HepG2 (cell line): ENCODE results near the gene SPECC1L. TPM values are rescaled to one million over a fixed set of nuclear protein-coding genes. Genes with fewer than 3 reads are reported as not detected.
A peak's percentile ranks its signal among the peaks of the same experiment; 100 is the strongest.

Experiments used
- ATAC-seq: fragments of 200-7000 bp; cut with Tn5 transposase; 3 replicates; pipeline ENCODE4 v1.9.1; 2020; ENCODE audit warnings: mild to moderate bottlenecking, moderate library complexity
- BruUV-seq: library from RNA; stranded (reverse); fragments of 400-500 nt; replicated peaks from 2 replicates; lab custom pipeline; 2021; lab: Mats Ljungman, UMichigan
- CTCF ChIA-PET: fragments of 300-600 bp; formaldehyde crosslinking; extraction: SDS; loops from one replicate; lab custom pipeline; 2021; ENCODE audit warnings: low total read pairs, inconsistent platforms, low intra/inter-chr PET ratio; lab: Yijun Ruan, JAX
- POLR2A ChIA-PET: fragments of 350-600 bp; sonication (Branson Sonifier 250); formaldehyde crosslinking; loops from one replicate; lab custom pipeline; 2020; ENCODE audit warnings: antibody characterized with exemption, inconsistent platforms; lab: Yijun Ruan, JAX
- DNase-seq: peaks from one replicate; pipeline ENCODE4 v3.0.0-alpha.2; 2015; ENCODE audit warnings: low spot score
- FAIRE-seq: peaks from 3 replicates; lab custom pipeline; 2011; peaks lifted over from hg19 to GRCh38; lab: Jason Lieb, UNC
- H2AFZ ChIP-seq: one replicate; pipeline ENCODE4 v1.6.1; 2011; ENCODE audit warnings: low read length, inconsistent platforms
- H3K27ac ChIP-seq: fragments of 300-600 bp; 3 replicates; pipeline ENCODE4 v1.8.0; 2011; ENCODE audit warnings: mixed run types, mild to moderate bottlenecking, mixed read lengths, low read length, inconsistent platforms; ENCODE audit not compliant: insufficient read depth; ENCODE audit errors: extremely low read length
- H3K27me3 ChIP-seq, 2 experiments: fragments of 200-600 bp in 1 of 2; 2 replicates in 1 of 2; 3 replicates in 1 of 2; pipeline versions ENCODE4 v1.6.0 to v1.8.0; 2011; ENCODE audit warnings: low read length in 2 of 2, mild to moderate bottlenecking in 2 of 2, moderate library complexity in 2 of 2, inconsistent platforms in 1 of 2; ENCODE audit not compliant: insufficient read depth in 2 of 2, control insufficient read depth in 1 of 2
- H3K36me3 ChIP-seq, 2 experiments: fragments of 200-600 bp in 1 of 2; replicated peaks in 1 of 2; 2 replicates in 1 of 2; 3 replicates in 1 of 2; pipeline versions ENCODE4 v1.5.1 to v1.8.0; 2011; ENCODE audit warnings: low read length in 2 of 2, inconsistent platforms in 1 of 2; ENCODE audit not compliant: insufficient read depth in 2 of 2, control insufficient read depth in 1 of 2
- H3K4me1 ChIP-seq: 2 replicates; pipeline ENCODE4 v1.5.1; 2012; ENCODE audit warnings: low read length, inconsistent platforms; ENCODE audit not compliant: insufficient read depth
- H3K4me2 ChIP-seq: 2 replicates; pipeline ENCODE4 v1.6.0; 2011; ENCODE audit warnings: low read depth, low read length, inconsistent platforms
- H3K4me3 ChIP-seq, 3 experiments: fragments of 200-600 bp in 1 of 3; sonication (generic), shearing (Covaris generic) in 1 of 3; replicated peaks in 1 of 3; 2 replicates each; pipeline ENCODE4 v1.5.1; 2011 to 2016; ENCODE audit warnings: low read length in 3 of 3, inconsistent platforms in 2 of 3, low read depth in 2 of 3, mild to moderate bottlenecking in 2 of 3, control low read depth in 1 of 3, mixed read lengths in 1 of 3; ENCODE audit not compliant: insufficient read depth in 1 of 3
- H3K79me2 ChIP-seq: one replicate; pipeline ENCODE4 v1.6.1; 2011; ENCODE audit warnings: low read length, inconsistent platforms; ENCODE audit not compliant: insufficient read depth
- H3K9ac ChIP-seq: 2 replicates; pipeline ENCODE4 v1.6.0; 2011; ENCODE audit warnings: mild to moderate bottlenecking, low read depth, low read length, inconsistent platforms; ENCODE audit not compliant: insufficient read depth
- H3K9me3 ChIP-seq: 2 replicates; pipeline ENCODE4 v1.5.1; 2012; ENCODE audit warnings: mild to moderate bottlenecking, low read length
- H4K20me1 ChIP-seq: 2 replicates; pipeline ENCODE4 v1.6.0; 2011; ENCODE audit warnings: inconsistent platforms, mild to moderate bottlenecking, low read length, moderate library complexity; ENCODE audit not compliant: insufficient read depth
- CEBPG ChIP-seq: IDR thresholded peaks from 2 replicates; pipeline ENCODE4 v1.6.1; 2016
- CHD4 ChIP-seq: fragments of 200-600 bp; sonication (generic); IDR thresholded peaks from 2 replicates; pipeline ENCODE4 v1.7.0; 2017; ENCODE audit warnings: mild to moderate bottlenecking, low read length, borderline replicate concordance
- HMGA1 ChIP-seq: sonication (generic); formaldehyde crosslinking; conservative IDR thresholded peaks from 2 replicates; pipeline ENCODE4 v1.4.0; 2020; ENCODE audit warnings: missing genetic modification reagents
- MXD4 ChIP-seq: IDR thresholded peaks from 2 replicates; pipeline ENCODE4 v1.6.1; 2016; ENCODE audit warnings: mild to moderate bottlenecking, missing biosample characterization, missing genetic modification reagents
- PITX1 ChIP-seq: sonication (generic); formaldehyde crosslinking; IDR thresholded peaks from 2 replicates; pipeline ENCODE4 v1.5.1; 2020; ENCODE audit warnings: mild to moderate bottlenecking, missing genetic modification reagents
- PRDM10 ChIP-seq: sonication (generic); formaldehyde crosslinking; IDR thresholded peaks from 2 replicates; pipeline ENCODE4 v1.4.0; 2020; ENCODE audit warnings: low read depth, missing genetic modification reagents
- SOX6 ChIP-seq, 2 experiments: fragments of 450-650 bp in 1 of 2; sonication (generic) in 1 of 2; formaldehyde crosslinking in 1 of 2; IDR thresholded peaks; 2 replicates each; pipeline versions ENCODE4 v1.4.0 to v1.6.1; 2017 to 2020; ENCODE audit warnings: antibody characterized with exemption in 1 of 2, mild to moderate bottlenecking in 1 of 2, missing genetic modification reagents in 1 of 2
- SP1 ChIP-seq, 2 experiments: fragments of 450-650 bp in 1 of 2; sonication (generic) in 1 of 2; formaldehyde crosslinking in 1 of 2; IDR thresholded peaks; 2 replicates each; pipeline versions ENCODE4 v1.4.0 to v1.6.1; 2016 to 2020; ENCODE audit warnings: missing genetic modification reagents in 1 of 2
- TMF1 ChIP-seq: sonication (generic); formaldehyde crosslinking; IDR thresholded peaks from 2 replicates; pipeline ENCODE4 v1.8.1; 2022; ENCODE audit warnings: low read depth, missing genetic modification reagents
- ZBTB21 ChIP-seq: sonication (generic); formaldehyde crosslinking; IDR thresholded peaks from 2 replicates; pipeline ENCODE4 v1.4.0; 2020; ENCODE audit warnings: missing genetic modification reagents
- ZNF160 ChIP-seq: sonication (generic); formaldehyde crosslinking; IDR thresholded peaks from 2 replicates; pipeline ENCODE4 v1.8.0; 2022; ENCODE audit warnings: mild to moderate bottlenecking, inconsistent platforms, missing genetic modification reagents
- ZNF431 ChIP-seq: sonication (generic); formaldehyde crosslinking; IDR thresholded peaks from 2 replicates; pipeline ENCODE4 v1.9.0; 2022; ENCODE audit warnings: missing genetic modification reagents, low read depth, mild to moderate bottlenecking, borderline replicate concordance
- ZNF543 ChIP-seq: sonication (generic); formaldehyde crosslinking; IDR thresholded peaks from 2 replicates; pipeline ENCODE4 v1.4.0; 2020; ENCODE audit warnings: mild to moderate bottlenecking, missing genetic modification reagents
- ZNF556 ChIP-seq: sonication (generic); formaldehyde crosslinking; IDR thresholded peaks from 2 replicates; pipeline ENCODE4 v1.4.0; 2020; ENCODE audit warnings: mild to moderate bottlenecking, missing genetic modification reagents, borderline replicate concordance
- ZNF562 ChIP-seq: sonication (generic); formaldehyde crosslinking; IDR thresholded peaks from 2 replicates; pipeline ENCODE4 v1.8.0; 2022; ENCODE audit warnings: missing genetic modification reagents, borderline replicate concordance
- ZNF766 ChIP-seq: sonication (generic); formaldehyde crosslinking; IDR thresholded peaks from 2 replicates; pipeline ENCODE4 v1.5.0; 2020; ENCODE audit warnings: missing genetic modification reagents, borderline replicate concordance
- ZNF788 ChIP-seq: sonication (generic); formaldehyde crosslinking; IDR thresholded peaks from 2 replicates; pipeline ENCODE4 v1.5.0; 2020; ENCODE audit warnings: mild to moderate bottlenecking, missing genetic modification reagents, borderline replicate concordance
- ZNF792 ChIP-seq: IDR thresholded peaks from 2 replicates; pipeline ENCODE4 v1.6.1; 2016
- WGBS: methylation state at CpG from one replicate; pipeline ENCODE4 v1.1.6; 2017; ENCODE audit warnings: low lambda C conversion rate; 5-methylcytosine and 5-hydroxymethylcytosine counted together
- in situ Hi-C: cut with HindIII; loops from 2 replicates; pipeline ENCODE4 v1.10.0; 2017; ENCODE audit warnings: low pct_unique_long_range_greater_than_20kb; ENCODE audit not compliant: extremely low pct_ligation_motif_present
- intact Hi-C: fragments of 100-400 bp; cut with micrococcal nuclease; formaldehyde crosslinking; loops from one replicate; pipeline ENCODE4 v1.10.0; 2022; ENCODE audit not compliant: unreplicated experiment
- polyA plus RNA-seq, 8 experiments: library from polyadenylated mRNA; depleted of rRNA in 3 of 8; stranded (reverse) in 7 of 8; unstranded in 1 of 8; fragments of >200 nt; fragmentation: Illumina TruSeq in 4 of 8; extraction: Trizol in 4 of 8; gene quantifications; 2 replicates each; pipeline versions ENCODE4 v1.2.1 to v1.2.3, GENCODE V29; 2011 to 2016; ENCODE audit warnings: low read depth in 4 of 8, missing spikeins in 1 of 8, mixed read lengths in 1 of 8; ENCODE audit not compliant: insufficient read depth in 1 of 8
- total RNA-seq, 5 experiments: library from RNA; depleted of rRNA; stranded (reverse); fragments of >200 nt; fragmentation: Illumina TruSeq; extraction: Trizol; gene quantifications; 2 replicates each; pipeline ENCODE4 v1.2.3, GENCODE V29; 2016; ENCODE audit warnings: low read depth in 1 of 5

SPECC1L gene
- total and polyA plus RNA-seq, 2 of the 13 experiments (the other 11 are each of a cell fraction or from before 2014, with no cell fraction given): 14.1 to 30.3 TPM

- Histone ChIP-seq H3K27ac (no peak overlapping the region), H2AFZ (no peak overlapping the region), H3K27me3 (peaks cover 0 to 4% of the 10 kb centered on the region in 2 experiments; a peak in 2 of 5 replicates), H3K79me2 (no peaks in the 10 kb centered on the region), H3K9me3 (no peaks in the 10 kb centered on the region), H3K4me2 (peak overlapping the region; percentile 71), H3K9ac (peak overlapping the region; percentile 44), H4K20me1 (no peaks in the 10 kb centered on the region), H3K4me3 (peak overlapping the region in 2 of 3 experiments; percentile 31 to 61; a peak in 4 of 6 replicates), H3K36me3 (peaks cover 3 to 11% of the 10 kb centered on the region in 2 experiments; a peak in 3 of 5 replicates), H3K4me1 (peaks cover 36% of the 10 kb centered on the region)
- CTCF ChIA-PET: interaction anchor here (1.6 to 5.7 kb wide), 2 partner anchors 101 to 105 kb away, joined by 7 to 59 read pairs; no protein-coding TSS in a partner anchor
- DNase-seq: peak; percentile 43
- intact Hi-C loops: loop anchor here (5.0 kb wide), 1 partner anchor 82 kb away; no protein-coding TSS in a partner anchor
- POLR2A ChIA-PET: interaction anchor here (1.0 to 4.2 kb wide), 6 partner anchors 11 to 103 kb away, joined by 3 to 24 read pairs (median 3); no protein-coding TSS in a partner anchor
- in situ Hi-C loops: loop anchor here (5.0 kb wide), 1 partner anchor 102 kb away; no protein-coding TSS in a partner anchor
- peak; percentile 59 for ATAC-seq
- WGBS: 15% methylated on average over 4 of the region's 18 CpGs
- BruUV-seq: no TSS peak
- FAIRE-seq: no peak
- TF ChIP-seq ZNF562 (CRISPR knock-in tag) (no peak), ZNF160 (CRISPR knock-in tag) (peak; percentile 24; the same call in 1 of the 2 replicates), PITX1 (CRISPR knock-in tag) (no peak; the same call in 1 of the 2 replicates), HMGA1 (CRISPR knock-in tag) (no peak), ZNF543 (CRISPR knock-in tag) (no peak), PRDM10 (CRISPR knock-in tag) (no peak), SP1 (IDR thresholded peaks at IDR 0.05) (no peak), SP1 (CRISPR knock-in tag; IDR thresholded peaks at IDR 0.05) (no peak), ZNF792 (CRISPR knock-in tag) (no peak), ZNF431 (CRISPR knock-in tag) (no peak), SOX6 (IDR thresholded peaks at IDR 0.05) (no peak), SOX6 (CRISPR knock-in tag; IDR thresholded peaks at IDR 0.05) (peak; percentile 93), ZBTB21 (CRISPR knock-in tag) (no peak), CEBPG (no peak), MXD4 (no peak), ZNF766 (CRISPR knock-in tag) (no peak), TMF1 (CRISPR knock-in tag) (no peak), ZNF556 (CRISPR knock-in tag) (0 out of 2 replicates have a peak, but pooled peaks have one; percentile 29), CHD4 (no peak), ZNF788 (CRISPR knock-in tag) (no peak)
These were observed 149.7 kb downstream of the SPECC1L start for GRCh38 chr22:24420072-24420976.
